ENCODE measurements around the gene TBX6. TPM values are rescaled to one million over a fixed set of nuclear protein-coding genes. Genes with fewer than 3 reads are reported as not detected.

Gene TBX6
- total RNA-seq (ENCODE audit: low replicate concordance): 0.09 and 0.16 TPM in 2 replicates

- H3K4me3 ChIP-seq (ENCODE audit: low read depth, low read length): peak within 1 kb of the TSS; percentile 57
- peak; percentile 80 for DNase-seq (ENCODE audit: low read depth)
- peak; percentile 71 for TF ChIP-seq CTCF (IDR thresholded peaks at IDR 0.05; ENCODE audit: insufficient read depth, low read length)
Measured at GRCh38 chr16:30091474-30092372, at the start of gene TBX6. TBX6 (minus strand) TSS chr16:30091924; CDS start chr16:30091193, 731 bp downstream.

GRCh38 chr16:30139583-30140481, 48.1 kb upstream of the TBX6 start:
- DNase-seq (ENCODE audit: low read depth): no peak
- H3K4me3 ChIP-seq (ENCODE audit: low read depth, low read length): no peak overlapping the region
- no peak for TF ChIP-seq CTCF (IDR thresholded peaks at IDR 0.05; ENCODE audit: insufficient read depth, low read length)

GRCh38 chr16:30137897-30138296, 46.2 kb upstream of the TBX6 start:
- no peak overlapping the region for H3K4me3 ChIP-seq (ENCODE audit: low read depth, low read length)
- DNase-seq (ENCODE audit: low read depth): no peak
- no peak for TF ChIP-seq CTCF (IDR thresholded peaks at IDR 0.05; ENCODE audit: insufficient read depth, low read length)

- H3K4me3 ChIP-seq (ENCODE audit: low read depth, low read length): no peak overlapping the region
- no peak for DNase-seq (ENCODE audit: low read depth)
- TF ChIP-seq CTCF (IDR thresholded peaks at IDR 0.05; ENCODE audit: insufficient read depth, low read length): no peak
Measured at GRCh38 chr16:30136971-30137605, 45.4 kb upstream of the TBX6 start.

- no peak for DNase-seq (ENCODE audit: low read depth)
- no peak for TF ChIP-seq CTCF (IDR thresholded peaks at IDR 0.05; ENCODE audit: insufficient read depth, low read length)
- no peak overlapping the region for H3K4me3 ChIP-seq (ENCODE audit: low read depth, low read length)
Measured at GRCh38 chr16:30132591-30132990, 40.9 kb upstream of the TBX6 start.

- no peak for TF ChIP-seq CTCF (IDR thresholded peaks at IDR 0.05; ENCODE audit: insufficient read depth, low read length)
- DNase-seq (ENCODE audit: low read depth): peak; percentile 38
- H3K4me3 ChIP-seq (ENCODE audit: low read depth, low read length): no peak overlapping the region
Measured at GRCh38 chr16:30131869-30132475, 40.2 kb upstream of the TBX6 start.

All from fibroblast of the aortic adventitia (primary cell).